Peyer's patch (tissue), 4 donors: ENCODE measurements around the gene NODAL.

Experiments
- CTCF ChIP-seq, 6 experiments: fragments of 450-650 bp in 4 of 6; fragments of 200-600 bp in 2 of 6; sonication (generic) in 1 of 6; IDR thresholded peaks; one replicate each; pipeline ENCODE4 v1.5.1; 2017 to 2019; ENCODE audit warnings: antibody characterized with exemption in 6 of 6, mild to moderate bottlenecking in 3 of 6, moderate library complexity in 1 of 6
- POLR2A ChIP-seq, 2 donors: fragments of 450-650 bp; IDR thresholded peaks; one replicate each; pipeline ENCODE4 v1.5.1; 2017; ENCODE audit warnings: antibody characterized with exemption in 2 of 2, mild to moderate bottlenecking in 2 of 2, moderate library complexity in 2 of 2

GRCh38 chr10:70458329-70459060 lies 17.0 kb upstream of the NODAL start:
- TF ChIP-seq CTCF (IDR thresholded peaks at IDR 0.05) (peak in 1 of 6 experiments; percentile 1), POLR2A (IDR thresholded peaks at IDR 0.05) (no peak)
